Stimulated activated CD4-positive, alpha-beta T cell treated with anti-CD3 and anti-CD28 coated beads, Interleukin-15, amount 100 ng/mL, for 48 hours (primary cell): ENCODE data around the gene MMP24OS.
A peak's percentile ranks its signal among the peaks of the same experiment; 100 is the strongest.

ENCODE experiments used
- DNase-seq, 2 donors: peaks; one replicate each; pipeline ENCODE4 v3.0.0-alpha.2; 2020; ENCODE audit warnings: low read depth in 2 of 2

The MMP24OS gene

DNA sequence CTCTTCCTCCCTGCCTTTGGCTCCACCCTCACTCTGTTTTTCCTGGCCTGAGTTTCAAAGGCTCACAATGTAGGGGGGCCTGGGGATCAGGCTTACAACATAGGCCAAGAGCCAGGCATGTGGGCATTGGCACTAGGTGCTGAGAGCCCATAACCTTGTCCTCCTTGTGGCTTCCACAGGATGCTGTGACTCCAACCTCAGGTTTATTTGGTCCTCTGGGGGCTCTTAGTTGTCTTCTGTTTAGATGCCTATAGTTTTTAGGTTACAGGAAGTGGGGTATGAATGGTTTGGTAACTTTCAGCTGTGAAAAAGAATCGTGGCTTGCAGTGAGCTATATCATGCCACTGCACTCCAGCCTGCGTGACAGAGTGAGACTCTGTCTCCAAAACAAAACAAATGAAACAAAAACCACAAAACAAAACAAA lies 25.9 kb downstream of the MMP24OS start:
- DNase-seq = no peak

DNA sequence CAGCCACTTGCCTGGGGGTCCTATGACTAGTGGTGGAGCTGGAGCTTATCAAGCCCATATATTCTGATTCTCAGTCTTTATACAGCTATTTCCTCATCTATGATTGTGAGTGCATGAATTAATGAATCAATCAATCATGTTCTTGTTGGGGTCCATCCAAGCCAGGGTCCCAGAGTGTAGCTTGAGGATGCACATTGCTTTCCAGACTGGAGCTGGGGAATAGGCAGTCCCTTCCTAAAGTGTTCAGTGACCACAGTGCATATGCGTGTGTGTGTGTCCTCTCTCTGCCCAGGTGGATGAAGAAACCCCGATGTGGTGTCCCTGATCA lies 26.3 kb downstream of the MMP24OS start:
- no peak for DNase-seq

DNA sequence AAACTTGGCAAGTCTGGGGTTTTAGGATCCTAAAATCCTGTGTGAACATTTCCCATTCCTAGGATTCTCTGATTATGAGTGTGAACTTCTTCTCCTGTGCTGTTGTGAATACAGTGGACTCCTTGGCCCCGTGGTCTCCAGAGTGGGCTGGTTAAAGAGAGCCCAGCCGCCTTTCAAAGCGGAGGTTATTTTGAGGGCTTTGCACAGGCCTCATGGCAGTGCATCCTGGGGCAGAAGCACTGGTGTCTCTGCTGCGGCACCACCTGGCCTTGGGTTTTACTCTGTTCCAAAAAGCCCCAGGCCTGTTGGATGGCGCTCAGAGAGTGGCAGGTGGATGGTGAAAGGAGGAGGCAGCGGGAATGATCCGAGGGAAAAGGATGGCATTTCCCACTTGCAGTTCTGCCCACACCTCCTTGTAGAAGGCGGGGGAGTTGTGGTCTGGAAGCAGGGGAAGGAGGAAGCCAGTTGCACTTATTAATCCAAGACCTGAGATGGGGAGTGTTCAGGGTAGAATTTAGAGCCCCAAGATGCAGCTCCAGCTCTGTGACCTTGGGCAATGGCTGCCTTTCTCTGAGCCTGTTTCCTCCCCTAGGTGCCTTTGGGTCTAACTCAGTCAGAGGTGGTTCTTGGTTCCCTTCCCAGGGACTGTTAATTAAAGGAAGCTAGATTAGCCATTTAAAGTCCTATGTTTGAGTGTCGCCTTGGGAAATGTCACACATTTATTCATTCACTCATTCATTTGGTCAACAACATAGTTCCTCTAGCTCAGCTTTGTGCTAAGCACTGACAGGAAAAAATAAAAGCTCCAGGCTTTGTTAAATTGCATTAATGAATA lies 29.1 kb downstream of the MMP24OS start:
- DNase-seq = no peak

DNA sequence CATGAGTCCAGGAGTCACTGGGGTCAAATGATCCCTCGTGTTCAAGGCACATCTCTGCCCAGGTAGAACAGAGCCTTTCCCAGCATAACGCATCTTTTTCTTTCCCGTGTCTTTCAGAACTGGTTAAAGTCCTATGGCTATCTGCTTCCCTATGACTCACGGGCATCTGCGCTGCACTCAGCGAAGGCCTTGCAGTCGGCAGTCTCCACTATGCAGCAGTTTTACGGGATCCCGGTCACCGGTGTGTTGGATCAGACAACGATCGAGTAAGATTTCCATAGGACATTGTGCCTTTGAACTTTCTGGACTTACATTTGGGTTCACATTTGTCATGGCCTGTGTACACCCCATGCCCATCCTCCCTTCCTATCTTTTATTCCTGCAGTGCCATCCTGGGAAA lies 31.2 kb downstream of the MMP24OS start:
- no peak for DNase-seq

- DNase-seq = no peak
These were observed 33.9 kb downstream of the MMP24OS start for GRCh38 chr20:35243986-35244385.

DNA sequence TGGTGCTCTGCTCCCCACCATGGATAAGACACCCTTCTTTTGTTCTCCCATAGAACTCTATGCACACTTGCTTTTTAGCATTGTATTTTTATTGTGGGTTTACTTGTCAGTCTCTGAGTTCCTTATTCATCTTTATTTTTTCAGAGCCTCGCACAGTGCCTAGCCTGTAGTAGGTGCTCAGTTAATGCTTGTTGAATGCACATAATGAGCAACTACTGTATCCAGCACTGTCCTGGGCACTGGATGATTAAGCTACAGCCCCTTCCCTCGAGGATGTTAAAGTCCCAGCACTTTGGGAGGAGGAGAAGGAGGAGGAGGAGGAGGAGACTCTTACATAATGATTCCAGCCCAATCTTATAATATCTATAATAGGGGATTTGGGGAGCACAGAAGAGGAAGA lies 34.6 kb downstream of the MMP24OS start:
- DNase-seq = no peak

DNA sequence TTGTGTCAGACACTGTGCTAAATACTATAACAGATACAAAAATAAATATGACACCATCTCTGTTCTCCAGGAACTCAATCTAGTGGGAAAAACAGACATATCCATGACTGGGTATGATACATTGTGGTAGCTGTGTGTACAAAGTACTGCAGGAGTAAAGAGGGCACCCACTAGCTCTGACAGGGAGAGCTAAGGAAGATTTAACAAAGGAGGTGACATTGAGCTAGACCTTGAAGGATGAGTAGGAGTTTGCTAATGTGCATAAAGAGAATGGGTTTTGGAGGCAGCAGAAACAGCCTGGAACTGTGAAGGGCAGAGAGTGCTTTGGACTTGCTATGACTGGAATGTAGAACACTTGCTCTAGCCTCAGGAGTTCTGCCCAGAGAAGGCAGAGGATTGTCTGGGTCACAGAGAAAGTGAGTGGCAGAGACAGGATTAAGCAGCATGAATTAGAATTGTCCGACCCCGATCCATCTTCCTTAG lies 37.1 kb downstream of the MMP24OS start:
- DNase-seq = no peak

- no peak for DNase-seq
These were observed 37.7 kb downstream of the MMP24OS start for GRCh38 chr20:35240083-35240810.

- no peak for DNase-seq
These were observed 39.2 kb downstream of the MMP24OS start for GRCh38 chr20:35238735-35239134.

GRCh38 chr20:35238170-35238569 lies 39.8 kb downstream of the MMP24OS start:
- DNase-seq = no peak

GRCh38 chr20:35237486-35237885 lies 40.4 kb downstream of the MMP24OS start:
- no peak for DNase-seq

- DNase-seq = no peak
These were observed 42.0 kb downstream of the MMP24OS start for GRCh38 chr20:35235881-35236280.

- DNase-seq = no peak
These were observed 45.3 kb downstream of the MMP24OS start for GRCh38 chr20:35232575-35232974.

GRCh38 chr20:35226884-35227681 lies 50.8 kb downstream of the MMP24OS start:
- peak; percentile 13 to 35 for DNase-seq
